LNCAP (cell line): ENCODE data around the gene LSM11.

Source experiments
- TF ChIP-seq, protein P1 (sequence below): fragments of 450-650 bp; IDR thresholded peaks from 2 replicates; pipeline ENCODE4 v1.5.1; 2017; ENCODE audit warnings: mild to moderate bottlenecking

The LSM11 gene

DNA sequence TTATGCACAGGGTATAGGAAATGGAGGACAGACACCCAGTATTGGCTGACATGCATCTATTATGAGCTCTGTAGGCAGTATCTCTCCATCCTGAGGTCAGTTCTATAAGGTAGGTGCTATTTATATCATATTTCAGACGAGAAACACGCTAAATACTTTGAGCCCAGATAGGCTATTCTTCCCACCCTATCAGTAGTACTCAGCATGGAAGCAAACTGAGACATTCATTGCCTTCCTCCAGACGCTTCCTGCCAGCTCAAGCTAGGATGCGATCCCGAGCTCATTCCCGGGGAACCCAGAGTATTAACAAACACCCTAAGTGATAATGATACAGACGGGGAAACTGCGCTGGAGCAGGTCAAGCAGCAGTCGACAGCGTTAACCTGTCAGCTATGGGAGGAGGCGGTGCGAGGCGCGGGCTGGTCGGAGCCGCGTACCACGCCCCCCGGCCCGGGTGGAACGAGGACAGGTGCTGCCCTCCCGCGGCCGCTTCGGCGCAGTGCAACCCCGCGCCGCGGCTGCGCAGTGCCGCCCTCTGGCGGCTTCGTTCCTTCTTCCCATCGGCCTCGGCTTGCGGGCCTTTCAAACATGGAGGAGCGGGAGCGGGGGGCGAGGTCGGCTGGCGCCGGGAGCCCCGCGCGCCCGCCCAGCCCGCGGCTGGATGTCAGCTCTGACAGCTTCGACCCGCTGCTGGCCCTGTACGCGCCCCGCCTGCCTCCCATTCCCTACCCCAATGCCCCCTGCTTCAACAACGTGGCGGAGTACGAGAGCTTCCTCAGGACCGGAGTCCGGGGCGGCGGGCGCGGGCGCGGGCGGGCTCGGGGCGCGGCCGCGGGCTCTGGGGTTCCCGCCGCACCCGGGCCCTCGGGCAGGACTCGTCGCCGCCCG lies at the start of gene LSM11:
Gene LSM11 (plus strand): TSS at position 550 of the 888 bp plus-strand sequence. CDS start 39 bp downstream, at position 589.
- TF ChIP-seq, protein P1, sequence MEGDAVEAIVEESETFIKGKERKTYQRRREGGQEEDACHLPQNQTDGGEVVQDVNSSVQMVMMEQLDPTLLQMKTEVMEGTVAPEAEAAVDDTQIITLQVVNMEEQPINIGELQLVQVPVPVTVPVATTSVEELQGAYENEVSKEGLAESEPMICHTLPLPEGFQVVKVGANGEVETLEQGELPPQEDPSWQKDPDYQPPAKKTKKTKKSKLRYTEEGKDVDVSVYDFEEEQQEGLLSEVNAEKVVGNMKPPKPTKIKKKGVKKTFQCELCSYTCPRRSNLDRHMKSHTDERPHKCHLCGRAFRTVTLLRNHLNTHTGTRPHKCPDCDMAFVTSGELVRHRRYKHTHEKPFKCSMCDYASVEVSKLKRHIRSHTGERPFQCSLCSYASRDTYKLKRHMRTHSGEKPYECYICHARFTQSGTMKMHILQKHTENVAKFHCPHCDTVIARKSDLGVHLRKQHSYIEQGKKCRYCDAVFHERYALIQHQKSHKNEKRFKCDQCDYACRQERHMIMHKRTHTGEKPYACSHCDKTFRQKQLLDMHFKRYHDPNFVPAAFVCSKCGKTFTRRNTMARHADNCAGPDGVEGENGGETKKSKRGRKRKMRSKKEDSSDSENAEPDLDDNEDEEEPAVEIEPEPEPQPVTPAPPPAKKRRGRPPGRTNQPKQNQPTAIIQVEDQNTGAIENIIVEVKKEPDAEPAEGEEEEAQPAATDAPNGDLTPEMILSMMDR = peak; percentile 99

- TF ChIP-seq, protein P1 = no peak
Measured at GRCh38 chr5:157703736-157704135, 39.8 kb upstream of the LSM11 start.

GRCh38 chr5:157708866-157709265 lies 34.6 kb upstream of the LSM11 start:
- TF ChIP-seq, protein P1 = no peak

DNA sequence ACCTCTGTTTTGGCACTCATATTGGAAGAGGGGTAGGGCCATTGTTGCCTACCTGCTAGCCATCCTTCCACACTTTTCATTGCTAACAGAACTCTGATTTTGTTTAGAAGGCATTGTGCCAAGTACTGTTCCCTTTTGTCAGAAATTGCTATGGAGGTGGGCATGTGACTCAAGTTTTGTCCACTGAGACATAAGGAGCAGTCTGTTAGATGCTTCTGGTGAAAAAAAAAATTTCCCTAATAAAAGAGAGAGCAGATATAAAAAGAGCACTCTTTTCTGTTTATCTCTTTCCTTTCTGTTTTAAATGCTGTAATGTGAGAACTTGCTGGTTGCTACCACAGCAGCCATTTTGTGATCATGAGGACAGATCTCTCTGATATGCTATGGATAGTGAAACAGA lies 34.2 kb upstream of the LSM11 start:
- TF ChIP-seq, protein P1 = no peak

GRCh38 chr5:157710431-157710830 lies 33.1 kb upstream of the LSM11 start:
- TF ChIP-seq, protein P1 = no peak

- TF ChIP-seq, protein P1 = no peak
Measured at GRCh38 chr5:157710882-157711281, 32.6 kb upstream of the LSM11 start.

GRCh38 chr5:157713830-157714595 lies 29.5 kb upstream of the LSM11 start:
- TF ChIP-seq, protein P1 = no peak
